Activated T-helper 1 cell treated with anti-CD3 and anti-CD28 coated beads, Interleukin-12 subunit alpha, Interleukin-12 subunit beta, Interleukin-2, Interleukin-4 antibody, amounts not matched to agents 30 ng/mL and 10 ng/mL and 1 ng/mL, durations not matched to agents 14 hours and 24 hours and 36 hours (primary cell): ENCODE results near the gene ZNF185. TPM values are rescaled to one million over a fixed set of nuclear protein-coding genes. Genes with fewer than 3 reads are reported as not detected.

Experiments
- DNase-seq: peaks from one replicate; pipeline ENCODE4 v3.0.0; 2021; ENCODE audit warnings: low spot score
- H3K27ac Mint-ChIP-seq: one replicate; pipeline ENCODE4 v1.8.0; 2021; ENCODE audit warnings: mild to moderate bottlenecking, mixed read lengths
- H3K27me3 Mint-ChIP-seq: one replicate; pipeline ENCODE4 v1.8.0; 2022; ENCODE audit warnings: mild to moderate bottlenecking, moderate library complexity, mixed read lengths; ENCODE audit not compliant: insufficient read depth
- H3K36me3 Mint-ChIP-seq: one replicate; pipeline ENCODE4 v1.8.0; 2021; ENCODE audit warnings: low read depth, mixed read lengths
- H3K4me1 Mint-ChIP-seq: one replicate; pipeline ENCODE4 v1.8.0; 2021; ENCODE audit warnings: low read depth, mixed read lengths
- H3K4me3 Mint-ChIP-seq: one replicate; pipeline ENCODE4 v1.8.0; 2021; ENCODE audit warnings: mild to moderate bottlenecking, moderate library complexity, mixed read lengths
- H3K9me3 Mint-ChIP-seq: one replicate; pipeline ENCODE4 v1.8.0; 2021; ENCODE audit warnings: mixed read lengths
- intact Hi-C: fragments of 100-400 bp; cut with micrococcal nuclease; formaldehyde crosslinking; loops from one replicate; pipeline ENCODE4 v1.15.1; 2024
- total RNA-seq: library from RNA; stranded (reverse); gene quantifications from 2 replicates; pipeline ENCODE4 v1.2.3, GENCODE V29; 2022

The ZNF185 gene
- total RNA-seq, 1 donor from 2014 or later, result 0.73 TPM

DNA sequence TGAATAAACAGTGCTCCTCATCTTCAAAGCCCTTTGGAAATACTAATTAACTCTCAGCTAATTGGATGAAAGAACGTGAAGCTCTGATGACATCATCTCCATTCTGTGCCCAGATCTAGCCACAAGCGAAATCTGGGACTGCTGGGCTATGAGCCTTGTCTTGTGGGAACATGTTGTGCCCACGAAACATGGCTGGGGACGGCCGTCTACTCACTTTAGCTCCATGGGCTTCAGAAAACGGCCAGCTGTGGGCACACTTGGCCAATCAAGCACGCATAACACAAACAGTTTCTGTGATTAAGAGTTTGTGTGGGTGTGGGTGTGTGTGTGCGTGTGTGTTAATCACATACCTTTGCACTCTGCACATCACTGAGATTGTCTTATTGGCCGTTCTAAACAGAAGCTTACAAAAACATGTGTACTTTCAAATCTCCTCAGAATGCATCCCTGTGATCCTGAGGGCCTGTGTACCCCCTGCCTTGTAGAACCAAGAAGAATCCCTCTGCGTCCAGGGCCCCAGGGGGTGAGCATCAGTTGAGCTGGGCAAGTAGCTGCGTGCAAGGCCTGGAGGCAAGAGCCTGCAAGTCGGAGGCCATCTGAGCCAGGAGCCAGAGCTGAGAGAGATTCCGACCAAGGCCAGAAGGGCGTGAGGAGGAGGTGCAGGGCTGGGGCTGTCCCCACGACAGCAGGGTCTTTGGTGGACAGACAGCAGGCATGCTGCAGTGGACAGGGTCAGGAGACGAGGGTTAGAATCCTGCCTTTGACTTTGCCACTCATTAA lies 18.7 kb upstream of the ZNF185 start:
- H3K27ac Mint-ChIP-seq, result no peak overlapping the region
- H3K4me1 Mint-ChIP-seq, result no peaks in the 10 kb centered on the region
- H3K27me3 Mint-ChIP-seq, result no peaks in the 10 kb centered on the region
- intact Hi-C loops, result no loop called here
- H3K4me3 Mint-ChIP-seq, result no peak overlapping the region
- no peak for DNase-seq
- H3K9me3 Mint-ChIP-seq, result no peaks in the 10 kb centered on the region
- H3K36me3 Mint-ChIP-seq, result no peaks in the 10 kb centered on the region

DNA sequence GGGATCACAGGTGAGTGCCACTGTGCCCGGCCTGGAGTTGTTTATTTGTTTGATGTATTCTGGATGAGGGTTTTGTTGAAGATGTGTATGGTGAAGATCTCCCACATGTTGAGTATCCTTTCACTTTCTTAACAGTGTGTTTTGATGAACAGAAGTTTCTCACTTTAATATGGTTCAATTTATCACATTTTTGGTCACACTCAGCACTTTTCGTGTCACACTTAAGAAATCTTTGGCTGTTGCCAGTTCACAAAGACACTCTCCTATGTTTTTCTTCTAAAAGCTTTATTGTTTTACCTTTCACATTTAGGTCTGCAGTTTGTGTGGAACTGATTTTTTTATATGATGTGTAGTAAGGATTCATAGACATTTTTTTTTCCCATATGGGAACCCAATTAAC lies 16.6 kb upstream of the ZNF185 start:
- H3K36me3 Mint-ChIP-seq, result no peaks in the 10 kb centered on the region
- H3K9me3 Mint-ChIP-seq, result no peaks in the 10 kb centered on the region
- H3K4me3 Mint-ChIP-seq, result no peak overlapping the region
- intact Hi-C loops, result no loop called here
- no peak overlapping the region for H3K27ac Mint-ChIP-seq
- H3K4me1 Mint-ChIP-seq, result no peaks in the 10 kb centered on the region
- no peak for DNase-seq
- H3K27me3 Mint-ChIP-seq, result peaks cover 2% of the 10 kb centered on the region

DNA sequence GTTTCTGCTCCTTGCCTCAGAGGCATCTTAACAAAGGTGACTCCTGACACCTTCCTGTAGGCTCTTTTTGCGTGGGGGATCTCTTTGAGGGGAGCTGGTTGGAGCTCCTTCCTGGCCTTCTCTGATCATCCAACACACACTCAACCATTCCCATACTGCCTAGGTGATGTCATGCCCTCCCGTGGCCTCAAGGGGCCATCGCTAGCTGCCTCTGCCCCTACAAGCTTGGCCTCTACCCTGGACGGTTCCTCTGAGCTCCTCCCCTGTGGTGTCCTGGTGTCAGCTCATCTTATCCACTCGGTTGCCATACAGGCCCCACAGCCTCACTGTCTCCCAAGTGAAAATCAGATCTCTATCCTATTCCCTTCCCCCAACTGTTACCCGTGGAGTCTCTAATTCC lies 13.7 kb upstream of the ZNF185 start:
- H3K4me1 Mint-ChIP-seq, result no peaks in the 10 kb centered on the region
- no peak overlapping the region for H3K27ac Mint-ChIP-seq
- H3K27me3 Mint-ChIP-seq, result peaks cover 3% of the 10 kb centered on the region
- no peak for DNase-seq
- H3K9me3 Mint-ChIP-seq, result no peaks in the 10 kb centered on the region
- intact Hi-C loops, result no loop called here
- no peaks in the 10 kb centered on the region for H3K36me3 Mint-ChIP-seq
- no peak overlapping the region for H3K4me3 Mint-ChIP-seq

DNA sequence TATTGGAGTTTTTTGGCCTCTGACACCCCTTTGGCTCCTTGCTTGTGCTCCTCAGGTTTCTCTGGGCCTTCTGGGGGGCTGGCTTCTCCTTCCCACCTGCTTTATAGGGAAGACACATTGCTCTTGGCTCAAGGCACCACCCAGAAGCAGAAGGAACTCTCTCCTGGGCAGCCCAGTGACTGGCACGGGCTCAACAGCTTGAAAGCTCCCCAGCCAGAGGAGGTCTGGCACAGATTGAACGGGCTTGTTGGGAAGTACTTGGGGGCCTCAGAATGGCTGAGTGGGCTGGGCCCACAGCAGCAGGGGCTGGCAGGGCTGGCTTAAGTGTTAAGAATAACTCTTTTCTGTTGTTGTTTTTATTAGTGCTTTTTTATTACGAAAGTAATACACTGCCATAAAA lies 11.2 kb upstream of the ZNF185 start:
- Mint-ChIP-seq H3K9me3 (no peaks in the 10 kb centered on the region), H3K36me3 (no peaks in the 10 kb centered on the region), H3K27ac (no peak overlapping the region), H3K4me3 (no peak overlapping the region), H3K27me3 (peaks cover 17% of the 10 kb centered on the region), H3K4me1 (no peaks in the 10 kb centered on the region)
- no peak for DNase-seq
- intact Hi-C loops, result no loop called here

DNA sequence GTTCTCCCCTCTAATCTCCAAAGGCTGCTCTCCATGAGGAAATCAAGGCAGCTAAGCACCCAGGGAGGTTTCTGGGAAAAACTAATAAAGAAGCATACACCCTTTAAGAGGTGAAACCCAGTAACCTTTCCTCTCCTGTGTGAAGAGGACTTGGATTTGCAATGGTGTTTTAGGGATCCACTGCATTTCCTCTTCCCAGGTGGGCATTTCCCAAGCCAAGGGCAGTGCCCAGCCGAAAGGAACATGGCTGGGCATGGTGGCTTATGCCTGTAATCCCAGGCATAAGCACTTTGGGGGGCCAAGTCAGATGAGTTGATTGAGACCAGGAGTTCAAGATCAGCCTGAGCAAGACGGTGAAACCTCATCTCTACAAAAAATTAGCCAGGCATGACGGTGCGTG lies 5.4 kb upstream of the ZNF185 start:
- H3K4me3 Mint-ChIP-seq, result no peak overlapping the region
- intact Hi-C loops, result no loop called here
- no peaks in the 10 kb centered on the region for H3K4me1 Mint-ChIP-seq
- no peaks in the 10 kb centered on the region for H3K9me3 Mint-ChIP-seq
- no peak overlapping the region for H3K27ac Mint-ChIP-seq
- no peak for DNase-seq
- peaks cover 2% of the 10 kb centered on the region for H3K36me3 Mint-ChIP-seq
- H3K27me3 Mint-ChIP-seq, result peaks cover 26% of the 10 kb centered on the region

DNA sequence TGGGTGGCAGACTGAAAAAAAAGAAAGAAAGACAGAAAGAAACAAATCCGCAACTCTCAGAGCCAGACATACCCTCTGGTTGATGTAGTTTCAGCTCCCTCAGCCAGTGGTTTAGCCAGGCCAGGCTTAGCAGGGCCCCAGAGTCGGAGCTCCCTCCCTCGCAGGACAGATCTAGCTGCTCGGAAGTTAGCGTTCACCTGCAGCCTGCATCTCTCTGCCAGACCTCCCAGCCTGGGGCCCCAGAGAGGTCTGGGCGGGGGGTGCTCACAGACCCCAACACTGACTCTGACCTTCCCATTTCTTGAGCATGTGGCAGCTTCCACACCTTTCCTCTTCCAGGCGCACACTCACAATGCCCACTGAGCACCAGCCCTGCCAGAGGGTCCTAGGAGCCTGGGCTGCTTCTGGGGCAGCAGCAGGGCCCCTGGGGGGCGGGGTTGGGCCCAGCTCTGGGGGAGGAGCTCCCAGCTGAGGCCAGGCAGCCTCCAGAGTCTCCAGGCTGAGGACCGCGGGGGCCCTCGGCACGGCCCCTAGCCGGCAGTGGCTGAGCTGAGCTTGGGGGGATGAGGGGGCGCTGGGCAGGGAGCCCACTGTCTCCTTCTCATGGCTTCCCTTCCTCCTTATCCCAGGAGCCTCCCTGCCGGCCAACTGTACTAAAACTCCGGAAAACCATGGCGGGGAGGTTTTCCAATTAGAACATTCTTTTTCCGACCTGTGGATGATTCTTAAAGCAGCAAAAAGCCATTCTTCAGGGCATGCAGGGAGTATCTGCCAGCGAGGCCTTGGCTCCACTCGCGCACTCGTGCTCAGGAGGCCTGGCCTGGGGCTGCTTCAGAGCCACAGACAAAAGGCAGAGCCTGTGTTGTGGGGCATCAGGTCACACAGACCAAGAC lies 4.6 kb upstream of the ZNF185 start:
- DNase-seq, result no peak
- Mint-ChIP-seq H3K4me1 (no peaks in the 10 kb centered on the region), H3K4me3 (no peak overlapping the region), H3K27ac (no peak overlapping the region), H3K36me3 (peaks cover 2% of the 10 kb centered on the region), H3K27me3 (peaks cover 27% of the 10 kb centered on the region), H3K9me3 (no peaks in the 10 kb centered on the region)
- intact Hi-C loops, result no loop called here

DNA sequence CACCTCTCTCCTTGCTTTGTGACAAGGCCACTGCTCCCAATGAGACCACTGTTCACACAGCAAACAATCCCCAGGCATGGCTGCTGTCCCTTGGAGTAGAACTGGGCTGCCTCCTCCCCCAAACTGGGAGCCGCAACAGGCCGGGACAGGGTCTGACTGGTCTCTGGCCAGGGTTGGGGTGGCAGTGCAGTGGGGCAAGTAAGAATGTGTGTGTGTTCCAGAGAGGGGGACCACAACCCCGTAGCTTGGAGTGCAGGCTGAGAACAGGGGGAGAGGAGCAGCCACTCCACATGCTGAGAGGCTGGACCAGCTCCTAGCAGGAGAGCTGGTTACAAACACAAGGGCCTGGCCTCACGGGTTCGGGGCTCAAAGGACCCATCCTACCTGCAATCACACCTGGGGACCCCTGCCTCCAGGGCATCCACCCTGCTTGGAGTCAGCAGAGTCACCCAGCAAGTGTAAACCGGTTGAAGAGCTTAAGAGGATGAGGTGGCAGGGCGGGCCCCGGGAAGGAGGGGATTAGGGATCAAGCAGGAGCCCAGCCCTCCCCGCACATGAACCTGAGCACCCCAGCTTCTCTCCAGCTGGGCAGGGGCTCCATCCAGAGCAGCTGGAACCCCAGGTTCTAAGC lies 3.8 kb upstream of the ZNF185 start:
- H3K9me3 Mint-ChIP-seq, result no peaks in the 10 kb centered on the region
- H3K27ac Mint-ChIP-seq, result no peak overlapping the region
- no peak for DNase-seq
- H3K27me3 Mint-ChIP-seq, result peaks cover 30% of the 10 kb centered on the region
- peaks cover 2% of the 10 kb centered on the region for H3K36me3 Mint-ChIP-seq
- intact Hi-C loops, result no loop called here
- no peak overlapping the region for H3K4me3 Mint-ChIP-seq
- H3K4me1 Mint-ChIP-seq, result no peaks in the 10 kb centered on the region

DNA sequence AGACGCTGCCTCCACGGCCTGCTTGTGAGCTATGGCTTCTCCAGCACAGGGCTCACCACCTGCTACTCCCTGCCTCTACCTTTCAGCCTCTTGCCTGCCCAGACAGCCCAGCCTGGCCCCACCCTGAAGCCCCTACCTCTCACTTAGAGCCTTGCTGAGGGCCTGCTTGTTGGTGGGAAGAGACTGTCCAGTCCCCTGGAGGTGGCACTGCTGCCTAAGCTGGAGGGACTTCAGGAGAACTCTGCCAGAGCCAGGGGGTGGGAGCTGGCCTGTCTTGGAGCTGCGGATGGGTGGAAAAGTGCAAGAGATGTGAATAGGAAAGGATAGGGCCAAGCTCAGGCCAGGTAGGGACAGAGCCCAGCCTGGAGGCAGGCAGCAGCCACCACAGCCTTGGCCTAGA lies 2.7 kb upstream of the ZNF185 start:
- Mint-ChIP-seq H3K9me3 (no peaks in the 10 kb centered on the region), H3K27ac (no peak overlapping the region), H3K27me3 (peaks cover 22% of the 10 kb centered on the region), H3K36me3 (peaks cover 2% of the 10 kb centered on the region), H3K4me3 (no peak overlapping the region), H3K4me1 (no peaks in the 10 kb centered on the region)
- intact Hi-C loops, result no loop called here
- no peak for DNase-seq

DNA sequence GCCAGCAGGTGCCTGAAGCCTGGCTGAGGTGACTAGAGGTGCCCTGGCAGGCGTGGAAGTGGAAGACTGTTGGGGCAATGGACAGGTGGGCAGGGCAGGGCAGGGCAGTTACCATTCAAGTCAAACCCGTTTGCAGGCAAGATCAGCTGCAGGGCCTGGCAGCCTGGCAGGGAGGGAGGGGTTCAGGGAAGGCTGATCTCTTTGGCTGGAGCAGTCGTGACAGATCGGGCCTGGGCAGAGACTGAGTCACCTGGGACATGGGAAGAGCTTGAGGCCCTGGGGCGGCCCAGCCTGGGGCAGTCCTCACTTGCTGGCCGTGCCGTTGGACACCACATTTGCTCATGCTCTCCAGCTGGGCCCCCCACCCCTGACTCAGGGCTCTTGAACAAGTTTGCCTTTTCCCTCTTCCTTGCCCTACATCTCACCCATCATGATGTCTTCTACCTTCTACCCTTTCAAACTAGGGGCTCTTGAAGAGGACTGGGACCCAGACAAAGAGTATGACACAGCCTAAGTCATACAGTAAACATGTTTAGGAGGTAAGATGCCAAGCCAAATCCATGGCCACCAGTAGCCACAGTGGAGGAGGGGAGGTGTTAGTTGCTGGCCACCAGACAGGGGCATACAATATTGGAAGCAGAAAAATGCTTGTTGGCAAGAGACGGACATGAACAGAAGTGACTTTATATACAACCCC lies 2.0 kb upstream of the ZNF185 start:
- peaks cover 2% of the 10 kb centered on the region for H3K36me3 Mint-ChIP-seq
- no peaks in the 10 kb centered on the region for H3K9me3 Mint-ChIP-seq
- H3K4me3 Mint-ChIP-seq, result no peak overlapping the region
- H3K4me1 Mint-ChIP-seq, result no peaks in the 10 kb centered on the region
- no peak for DNase-seq
- H3K27ac Mint-ChIP-seq, result no peak overlapping the region
- intact Hi-C loops, result no loop called here
- H3K27me3 Mint-ChIP-seq, result peaks cover 18% of the 10 kb centered on the region

DNA sequence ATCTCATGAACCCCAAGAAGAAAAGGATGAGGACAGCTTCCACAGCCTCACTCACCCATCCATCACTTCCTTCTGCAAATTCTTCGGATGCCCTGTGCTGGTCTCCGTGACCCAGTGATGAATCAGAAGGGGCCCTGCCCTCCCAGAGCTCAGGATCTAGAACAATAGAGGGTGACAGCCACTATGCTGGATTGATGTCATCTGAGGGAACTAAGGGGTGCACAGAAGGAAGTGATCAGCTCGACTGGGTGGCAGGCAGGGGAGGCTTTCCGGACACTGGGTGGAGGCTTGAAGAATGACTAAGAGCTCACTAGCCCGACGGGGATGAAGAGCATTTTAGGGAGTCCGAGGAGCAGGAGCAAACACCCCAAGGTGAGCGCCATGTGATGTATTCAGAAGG lies 1.4 kb upstream of the ZNF185 start:
- no peak overlapping the region for H3K4me3 Mint-ChIP-seq
- peaks cover 2% of the 10 kb centered on the region for H3K36me3 Mint-ChIP-seq
- no peaks in the 10 kb centered on the region for H3K9me3 Mint-ChIP-seq
- peaks cover 15% of the 10 kb centered on the region for H3K27me3 Mint-ChIP-seq
- H3K27ac Mint-ChIP-seq, result no peak overlapping the region
- H3K4me1 Mint-ChIP-seq, result no peaks in the 10 kb centered on the region
- intact Hi-C loops, result no loop called here
- no peak for DNase-seq

DNA sequence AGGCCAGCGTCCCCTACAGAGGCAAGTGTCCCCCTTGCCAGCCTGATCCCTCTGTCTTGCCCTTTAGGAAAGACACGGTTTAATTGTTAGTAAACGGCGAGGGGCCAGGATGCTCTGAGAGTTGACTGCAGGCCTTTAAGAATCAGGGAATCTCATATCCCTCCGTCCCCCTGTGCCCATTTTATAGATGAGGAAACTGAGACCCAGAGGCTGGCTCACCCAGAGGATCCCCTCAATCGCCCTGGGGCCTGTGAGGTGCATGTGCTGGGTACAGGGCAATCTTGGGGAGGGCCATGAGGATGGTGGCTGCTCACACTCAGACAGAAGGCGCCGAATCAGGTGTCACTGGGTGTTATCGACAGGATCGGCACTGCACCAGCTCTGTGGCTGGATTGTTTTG lies 575 bp downstream of the ZNF185 start:
- H3K27ac Mint-ChIP-seq, result no peak overlapping the region
- H3K4me1 Mint-ChIP-seq, result no peaks in the 10 kb centered on the region
- H3K9me3 Mint-ChIP-seq, result no peaks in the 10 kb centered on the region
- peaks cover 15% of the 10 kb centered on the region for H3K27me3 Mint-ChIP-seq
- peaks cover 2% of the 10 kb centered on the region for H3K36me3 Mint-ChIP-seq
- intact Hi-C loops, result no loop called here
- H3K4me3 Mint-ChIP-seq, result no peak overlapping the region
- DNase-seq, result no peak

DNA sequence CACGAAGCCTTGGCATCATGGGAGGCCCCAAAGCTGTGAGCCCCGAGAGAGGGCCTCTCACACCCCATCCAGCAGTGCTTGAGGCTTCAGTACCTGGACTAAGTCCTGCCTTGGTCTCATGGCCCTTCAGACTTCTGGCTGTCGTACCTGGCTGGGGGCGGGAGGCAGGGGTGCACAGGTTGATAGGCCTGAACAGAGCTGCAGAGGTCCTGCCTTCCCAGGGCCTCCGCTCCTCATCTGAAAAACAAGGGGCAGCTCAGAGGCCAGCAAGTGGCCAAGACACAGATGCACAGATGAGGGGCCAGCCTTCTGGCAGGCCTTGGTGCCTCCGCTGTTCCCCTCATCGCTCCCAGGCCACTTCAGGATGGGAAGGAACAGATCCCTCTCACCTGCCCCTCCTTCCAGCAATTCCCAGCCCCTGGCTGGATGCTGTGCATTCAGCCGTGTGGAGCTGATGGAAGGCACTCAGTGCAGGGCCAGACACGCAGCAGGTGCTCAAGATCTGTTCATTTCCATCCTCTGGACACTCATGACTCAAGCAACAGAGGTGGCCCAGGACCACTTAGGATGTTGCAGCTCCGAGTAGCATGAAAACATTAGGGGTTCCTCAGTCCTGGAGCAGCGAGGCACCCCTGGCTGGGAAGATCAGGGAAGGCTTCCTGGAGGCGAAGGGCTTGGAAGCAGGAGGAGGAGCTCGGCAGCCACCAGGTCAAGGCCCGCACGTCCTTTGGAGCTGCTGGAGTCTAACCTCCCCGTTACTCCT lies 1.4 kb downstream of the ZNF185 start:
- Mint-ChIP-seq H3K27ac (no peak overlapping the region), H3K9me3 (no peaks in the 10 kb centered on the region), H3K4me1 (no peaks in the 10 kb centered on the region), H3K36me3 (peaks cover 2% of the 10 kb centered on the region), H3K27me3 (peaks cover 15% of the 10 kb centered on the region), H3K4me3 (no peak overlapping the region)
- DNase-seq, result no peak
- intact Hi-C loops, result no loop called here
